ENCODE data around the gene DCUN1D1.

- no peak for TF ChIP-seq ZNF274 (IDR thresholded peaks at IDR 0.05; ENCODE audit: low read depth, low read length)
- TF ChIP-seq YY1 (IDR thresholded peaks at IDR 0.05; ENCODE audit: insufficient read depth, insufficient read length), result no peak
These were observed 5.7 kb upstream of the DCUN1D1 start for GRCh38 chr3:182986021-182986420.
